ENCODE measurements around the gene MARCO. TPM values are rescaled to one million over a fixed set of nuclear protein-coding genes. Genes with fewer than 3 reads are reported as not detected.
"Not testable (repeated sequence)": the region's sequence is repeated elsewhere in the genome, so short reads cannot be mapped to it uniquely, and the experiment has no call there.

The MARCO gene
- total RNA-seq, 1 experiment from 2014 or later, result not detected

DNA sequence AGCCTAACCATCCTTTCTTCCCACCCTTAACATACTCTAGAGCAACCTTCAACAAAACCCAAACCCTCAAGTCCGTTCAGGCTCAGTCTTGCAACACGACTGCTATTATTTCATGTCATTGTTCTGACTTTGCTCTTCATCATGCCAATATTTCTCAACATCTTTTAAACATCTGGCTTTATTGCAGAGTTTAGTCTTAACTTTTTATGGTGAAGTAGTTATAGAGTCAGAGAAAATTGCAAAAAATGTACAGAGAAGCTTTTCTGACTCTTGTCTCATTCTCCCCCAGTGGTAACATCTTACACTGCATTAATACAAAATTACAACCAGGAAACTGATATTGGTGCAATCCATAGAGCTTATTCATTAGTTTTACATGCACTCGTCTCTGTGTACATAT lies 3.9 kb downstream of the MARCO start:
- Mint-ChIP-seq H3K27me3 (ENCODE audit: unreplicated experiment) (peaks cover 72% of the 10 kb centered on the region), H3K4me3 (ENCODE audit: low read depth, unreplicated experiment) (no peak overlapping the region), H3K4me1 (ENCODE audit: low read depth, unreplicated experiment) (no peaks in the 10 kb centered on the region), H3K9me3 (ENCODE audit: low read depth, unreplicated experiment) (no peaks in the 10 kb centered on the region), H3K27ac (ENCODE audit: unreplicated experiment) (no peak overlapping the region), H3K36me3 (ENCODE audit: insufficient read depth, unreplicated experiment) (no peaks in the 10 kb centered on the region)
- TF ChIP-seq, protein P1, sequence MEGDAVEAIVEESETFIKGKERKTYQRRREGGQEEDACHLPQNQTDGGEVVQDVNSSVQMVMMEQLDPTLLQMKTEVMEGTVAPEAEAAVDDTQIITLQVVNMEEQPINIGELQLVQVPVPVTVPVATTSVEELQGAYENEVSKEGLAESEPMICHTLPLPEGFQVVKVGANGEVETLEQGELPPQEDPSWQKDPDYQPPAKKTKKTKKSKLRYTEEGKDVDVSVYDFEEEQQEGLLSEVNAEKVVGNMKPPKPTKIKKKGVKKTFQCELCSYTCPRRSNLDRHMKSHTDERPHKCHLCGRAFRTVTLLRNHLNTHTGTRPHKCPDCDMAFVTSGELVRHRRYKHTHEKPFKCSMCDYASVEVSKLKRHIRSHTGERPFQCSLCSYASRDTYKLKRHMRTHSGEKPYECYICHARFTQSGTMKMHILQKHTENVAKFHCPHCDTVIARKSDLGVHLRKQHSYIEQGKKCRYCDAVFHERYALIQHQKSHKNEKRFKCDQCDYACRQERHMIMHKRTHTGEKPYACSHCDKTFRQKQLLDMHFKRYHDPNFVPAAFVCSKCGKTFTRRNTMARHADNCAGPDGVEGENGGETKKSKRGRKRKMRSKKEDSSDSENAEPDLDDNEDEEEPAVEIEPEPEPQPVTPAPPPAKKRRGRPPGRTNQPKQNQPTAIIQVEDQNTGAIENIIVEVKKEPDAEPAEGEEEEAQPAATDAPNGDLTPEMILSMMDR (IDR thresholded peaks at IDR 0.05; ENCODE audit: unreplicated experiment), result no peak
- no peak for DNase-seq
- no TSS peak for BruUV-seq (replicated peaks)
- CTCF ChIA-PET, result interaction anchor here (0.6 kb wide), 1 partner anchor 1252 kb away, joined by 7 read pairs; no protein-coding TSS in a partner anchor
- intact Hi-C loops (cut with micrococcal nuclease; ENCODE audit: unreplicated experiment), result no loop called here

- CTCF ChIA-PET; H3K27ac Mint-ChIP-seq (ENCODE audit: unreplicated experiment); intact Hi-C loops (cut with micrococcal nuclease; ENCODE audit: unreplicated experiment); DNase-seq; H3K4me3 Mint-ChIP-seq (ENCODE audit: low read depth, unreplicated experiment); H3K4me1 Mint-ChIP-seq (ENCODE audit: low read depth, unreplicated experiment); BruUV-seq (replicated peaks); H3K9me3 Mint-ChIP-seq (ENCODE audit: low read depth, unreplicated experiment); H3K36me3 Mint-ChIP-seq (ENCODE audit: insufficient read depth, unreplicated experiment): not testable (repeated sequence)
- peaks cover 70% of the 10 kb centered on the region for H3K27me3 Mint-ChIP-seq (ENCODE audit: unreplicated experiment)
Measured at GRCh38 chr2:118948266-118948665, 6.3 kb downstream of the MARCO start.

- Mint-ChIP-seq H3K27ac (ENCODE audit: unreplicated experiment) (no peak overlapping the region), H3K4me3 (ENCODE audit: low read depth, unreplicated experiment) (no peak overlapping the region), H3K27me3 (ENCODE audit: unreplicated experiment) (peaks cover 47% of the 10 kb centered on the region), H3K9me3 (ENCODE audit: low read depth, unreplicated experiment) (peaks cover 8% of the 10 kb centered on the region), H3K36me3 (ENCODE audit: insufficient read depth, unreplicated experiment) (no peaks in the 10 kb centered on the region), H3K4me1 (ENCODE audit: low read depth, unreplicated experiment) (no peaks in the 10 kb centered on the region)
- no peak for DNase-seq
- intact Hi-C loops (cut with micrococcal nuclease; ENCODE audit: unreplicated experiment), result no loop called here
- CTCF ChIA-PET, result no interaction called here
- no TSS peak for BruUV-seq (replicated peaks)
- TF ChIP-seq, protein P1 (IDR thresholded peaks at IDR 0.05; ENCODE audit: unreplicated experiment), result no peak
Measured at GRCh38 chr2:118954297-118955060, 12.5 kb downstream of the MARCO start.

- no peaks in the 10 kb centered on the region for H3K9me3 Mint-ChIP-seq (ENCODE audit: low read depth, unreplicated experiment)
- DNase-seq, result no peak
- H3K4me1 Mint-ChIP-seq (ENCODE audit: low read depth, unreplicated experiment), result no peaks in the 10 kb centered on the region
- CTCF ChIA-PET, result no interaction called here
- no peak overlapping the region for H3K4me3 Mint-ChIP-seq (ENCODE audit: low read depth, unreplicated experiment)
- no peak overlapping the region for H3K27ac Mint-ChIP-seq (ENCODE audit: unreplicated experiment)
- TF ChIP-seq, protein P1 (IDR thresholded peaks at IDR 0.05; ENCODE audit: unreplicated experiment), result no peak
- peaks cover 34% of the 10 kb centered on the region for H3K27me3 Mint-ChIP-seq (ENCODE audit: unreplicated experiment)
- intact Hi-C loops (cut with micrococcal nuclease; ENCODE audit: unreplicated experiment), result no loop called here
- H3K36me3 Mint-ChIP-seq (ENCODE audit: insufficient read depth, unreplicated experiment), result no peaks in the 10 kb centered on the region
- no TSS peak for BruUV-seq (replicated peaks)
Measured at GRCh38 chr2:118965737-118966136, 23.7 kb downstream of the MARCO start.

Measured in Calu3 (cell line).